Measurements from ENCODE around the gene VAMP7.
A peak's percentile ranks its signal among the peaks of the same experiment; 100 is the strongest.
"Not testable (repeated sequence)": the region's sequence is repeated elsewhere in the genome, so short reads cannot be mapped to it uniquely, and the experiment has no call there.

VAMP7 gene, protein sequence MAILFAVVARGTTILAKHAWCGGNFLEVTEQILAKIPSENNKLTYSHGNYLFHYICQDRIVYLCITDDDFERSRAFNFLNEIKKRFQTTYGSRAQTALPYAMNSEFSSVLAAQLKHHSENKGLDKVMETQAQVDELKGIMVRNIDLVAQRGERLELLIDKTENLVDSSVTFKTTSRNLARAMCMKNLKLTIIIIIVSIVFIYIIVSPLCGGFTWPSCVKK

GRCh38 chrX:155881158-155881993, at the start of gene VAMP7:
TSS of gene VAMP7 (plus strand) at chrX:155881345. CDS start at chrX:155889467, 8,122 bp downstream.
- DNase-seq = peak; percentile 75

DNA sequence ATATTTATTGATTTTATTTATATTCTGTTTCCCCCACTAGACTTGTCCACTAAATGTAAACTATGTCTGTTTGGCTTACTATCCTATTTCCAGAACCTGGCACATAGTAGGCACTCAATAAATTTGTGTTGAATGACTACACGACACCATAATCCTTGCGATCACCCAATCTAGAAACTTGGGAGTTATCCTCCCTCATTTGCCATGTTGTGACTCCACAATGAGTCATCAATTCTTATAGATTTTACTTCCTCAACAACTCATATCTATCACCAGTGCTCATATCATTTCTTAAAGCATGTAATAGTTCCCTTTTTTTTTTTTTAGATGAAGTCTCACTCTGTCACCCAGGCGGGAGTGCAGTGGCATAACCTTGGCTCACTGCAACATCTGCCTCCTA, 39.9 kb upstream of the VAMP7 start:
- DNase-seq = no peak

DNA sequence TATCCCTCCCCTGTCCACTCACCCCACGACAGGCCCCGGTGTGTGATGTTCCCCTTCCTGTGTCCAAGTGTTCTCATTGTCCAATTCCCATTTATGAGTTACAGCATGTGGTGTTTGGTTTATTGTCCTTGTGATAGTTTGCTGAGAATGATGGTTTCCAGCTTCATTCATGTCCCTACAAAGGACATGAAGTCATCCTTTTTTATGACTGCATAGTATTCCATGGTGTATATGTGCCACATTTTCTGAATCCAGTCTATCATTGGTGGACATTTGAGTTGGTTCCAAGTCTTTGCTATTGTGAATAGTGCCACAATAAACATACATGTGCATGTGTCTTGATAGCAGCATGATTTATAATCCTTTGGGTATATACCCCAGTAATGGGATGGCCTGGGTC, 29.4 kb upstream of the VAMP7 start:
- not testable (repeated sequence) for DNase-seq

- DNase-seq = no peak
Observed at GRCh38 chrX:155857561-155857960, 23.6 kb upstream of the VAMP7 start.

DNA sequence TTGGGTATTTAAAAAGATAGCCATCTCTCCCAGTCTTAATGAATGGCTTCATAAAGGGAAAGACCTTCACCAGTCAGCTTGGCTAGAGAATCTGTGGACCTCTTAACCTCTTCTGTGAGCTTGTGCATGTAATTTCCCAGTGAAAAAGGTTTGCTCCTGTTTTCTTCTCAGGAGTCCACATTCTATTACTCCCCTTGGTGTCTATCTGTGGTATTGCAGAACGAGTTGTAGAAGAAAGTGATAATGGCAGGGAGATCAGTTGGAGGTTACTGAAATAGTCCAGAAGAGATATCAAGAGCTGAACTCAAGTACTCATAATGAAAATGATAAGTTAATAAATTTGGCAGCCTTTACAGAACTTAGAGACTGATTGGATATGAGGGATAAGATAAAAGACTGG, 16.5 kb upstream of the VAMP7 start:
- no peak for DNase-seq

GRCh38 chrX:155865193-155865592, 16.0 kb upstream of the VAMP7 start:
- no peak for DNase-seq

DNA sequence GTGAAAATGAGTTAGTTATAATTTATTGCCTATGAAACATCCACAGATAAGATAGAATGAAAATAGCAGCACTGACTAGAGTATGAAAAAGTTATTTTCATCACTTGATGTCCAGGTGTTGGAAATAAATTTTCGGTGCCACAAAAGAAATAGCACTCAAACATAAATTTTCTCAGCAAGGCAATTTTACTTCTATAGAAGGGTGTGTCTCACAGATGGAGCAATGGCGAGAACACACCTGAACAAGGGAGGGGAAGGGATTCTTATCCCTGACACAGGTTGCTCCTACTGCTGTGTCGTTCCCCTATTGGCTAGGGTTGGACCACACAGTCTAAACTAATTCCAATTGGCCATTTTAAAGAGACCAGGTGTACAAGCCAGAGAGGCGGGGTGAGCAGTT, 13.3 kb upstream of the VAMP7 start:
- DNase-seq = no peak

GRCh38 chrX:155870958-155871357, 10.2 kb upstream of the VAMP7 start:
- DNase-seq = no peak

DNA sequence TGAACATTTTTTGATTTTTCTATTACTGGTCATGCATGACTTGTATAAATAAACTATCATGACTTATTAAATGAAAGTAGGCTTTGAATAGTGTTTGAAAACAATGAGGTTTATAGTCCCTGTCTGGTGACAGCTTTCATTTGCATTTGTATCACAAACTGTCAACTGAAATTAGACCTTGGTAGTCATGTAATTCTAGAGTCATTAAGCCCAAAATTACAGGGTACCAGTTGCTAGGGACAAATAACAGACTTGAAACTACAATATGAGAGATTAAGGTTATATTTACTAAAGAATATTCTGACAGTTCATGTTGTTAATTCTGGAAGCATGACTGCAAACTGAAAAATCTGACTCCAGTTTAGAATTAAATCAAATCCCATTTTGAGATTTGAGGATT, 9.2 kb upstream of the VAMP7 start:
- no peak for DNase-seq

DNA sequence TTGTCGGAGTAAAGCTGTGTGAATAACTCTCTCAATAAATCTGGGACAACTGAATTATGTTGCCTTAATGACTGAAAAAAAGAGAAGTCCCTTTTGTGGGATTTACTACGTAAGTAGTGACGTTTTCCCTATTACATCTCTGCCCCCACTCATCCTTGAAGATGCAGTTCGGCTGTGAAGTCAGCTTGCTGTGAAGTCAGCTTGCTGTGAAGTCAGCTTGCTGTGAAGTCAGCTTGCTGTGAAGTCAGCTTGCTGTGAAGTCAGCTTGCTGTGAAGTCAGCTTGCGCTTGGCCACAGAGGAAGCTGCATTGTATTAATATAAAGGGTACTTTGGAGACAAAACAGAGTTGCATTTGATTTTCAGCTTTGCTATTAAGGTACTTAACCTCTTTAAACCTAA, 8.0 kb upstream of the VAMP7 start:
- DNase-seq = no peak

DNA sequence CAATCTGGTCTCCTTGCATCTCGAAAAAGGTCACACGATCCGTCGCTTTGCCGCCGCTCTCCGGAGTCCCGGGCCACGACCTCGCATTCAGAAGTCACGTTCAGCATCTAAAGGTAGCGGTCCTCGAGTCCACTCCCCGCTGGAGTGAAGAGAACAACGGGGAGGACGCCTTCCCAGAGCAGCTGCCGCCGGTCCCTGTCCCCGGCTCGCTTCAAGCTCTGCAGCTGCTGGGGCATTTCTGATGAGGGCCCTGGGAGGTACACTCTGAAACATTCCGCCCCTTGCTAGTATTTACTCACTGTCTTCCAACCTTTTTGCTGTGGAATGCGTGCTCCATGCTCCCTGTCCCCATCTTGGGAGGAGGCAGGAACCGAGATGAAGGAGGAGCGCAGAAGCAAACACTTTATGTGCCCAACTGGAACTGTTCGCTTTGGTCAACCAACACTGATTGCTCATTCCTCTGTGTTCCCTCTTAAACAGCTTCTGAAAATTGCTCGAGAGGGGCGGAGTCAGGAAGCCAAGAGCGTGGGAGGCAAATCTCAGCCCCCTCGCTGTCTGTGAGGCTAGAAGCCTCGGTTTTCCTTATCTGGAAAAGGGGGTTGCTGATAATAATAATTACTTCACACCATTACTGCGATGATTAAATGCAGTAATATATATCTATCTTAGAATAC, 6.4 kb upstream of the VAMP7 start:
- DNase-seq = no peak

DNA sequence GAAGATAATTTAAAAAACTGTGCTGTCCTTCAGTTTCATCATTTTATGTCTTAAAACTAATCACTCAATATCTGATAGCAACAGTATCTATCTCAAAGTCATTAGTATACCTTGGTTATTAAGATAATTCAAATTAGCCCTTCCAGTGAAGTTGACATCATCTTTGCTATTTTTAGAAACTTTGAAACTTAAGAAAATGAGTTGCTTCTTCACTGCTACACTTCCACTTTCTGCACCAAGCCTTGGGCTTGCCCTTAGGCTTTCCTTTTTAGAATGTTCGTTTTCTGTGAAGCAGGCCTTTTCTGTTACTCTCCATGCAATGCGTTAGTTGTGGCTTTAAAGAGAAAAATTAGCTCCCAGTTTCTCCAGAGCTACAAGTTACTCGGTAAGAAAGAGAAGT, 4.4 kb upstream of the VAMP7 start:
- no peak for DNase-seq

GRCh38 chrX:155877288-155877687, 3.9 kb upstream of the VAMP7 start:
- no peak for DNase-seq

DNA sequence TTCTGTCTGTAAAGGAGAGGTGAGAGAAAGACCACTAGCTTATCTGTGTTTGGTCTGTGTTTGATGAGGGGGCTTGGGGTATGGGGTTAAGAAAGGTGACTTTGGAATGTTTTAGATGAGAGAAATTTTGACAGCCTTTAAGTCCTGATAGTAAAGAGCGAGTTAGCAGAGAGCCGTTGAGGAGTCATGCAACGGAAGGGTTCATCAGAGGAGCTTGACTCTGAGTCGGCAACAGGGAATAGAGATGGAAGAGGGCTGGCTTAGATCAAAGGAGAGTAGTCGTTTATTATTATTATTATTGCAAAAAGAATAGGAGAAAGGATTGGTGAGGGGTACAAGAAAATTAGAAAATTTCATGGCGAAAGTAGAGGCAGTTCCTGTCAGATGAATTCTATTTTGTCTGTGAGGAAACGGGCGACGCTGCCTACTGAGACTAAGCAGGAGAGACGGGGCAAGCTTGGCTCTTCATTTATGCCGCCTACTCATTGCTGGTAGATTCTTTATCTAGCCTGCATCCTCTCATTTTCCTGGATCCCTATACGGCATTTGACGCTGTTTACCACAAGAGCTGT, 473 bp upstream of the VAMP7 start:
- no peak for DNase-seq

- DNase-seq = no peak
Observed at GRCh38 chrX:155886409-155886808, 5.3 kb downstream of the VAMP7 start.

GRCh38 chrX:155888139-155888538, 7.0 kb downstream of the VAMP7 start:
- no peak for DNase-seq

DNA sequence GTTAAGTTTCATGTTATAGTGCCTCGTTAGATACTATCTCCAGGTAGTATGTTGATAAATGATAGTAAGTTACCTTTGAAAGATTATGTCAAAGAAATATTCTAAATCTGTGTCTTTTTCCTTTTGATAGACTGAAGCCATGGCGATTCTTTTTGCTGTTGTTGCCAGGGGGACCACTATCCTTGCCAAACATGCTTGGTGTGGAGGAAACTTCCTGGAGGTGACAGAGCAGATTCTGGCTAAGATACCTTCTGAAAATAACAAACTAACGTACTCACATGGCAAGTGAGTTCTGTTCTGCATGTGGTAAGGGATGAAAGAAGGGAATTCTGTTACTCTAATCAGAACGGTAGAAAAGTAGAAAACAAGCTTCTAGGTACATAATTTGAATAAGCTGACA, 8.2 kb downstream of the VAMP7 start:
- DNase-seq = no peak

GRCh38 chrX:155891446-155892210, 10.5 kb downstream of the VAMP7 start:
- DNase-seq = no peak

GRCh38 chrX:155893521-155893920, 12.4 kb downstream of the VAMP7 start:
- DNase-seq = no peak

- DNase-seq = no peak
Observed at GRCh38 chrX:155896512-155896911, 15.4 kb downstream of the VAMP7 start.

DNA sequence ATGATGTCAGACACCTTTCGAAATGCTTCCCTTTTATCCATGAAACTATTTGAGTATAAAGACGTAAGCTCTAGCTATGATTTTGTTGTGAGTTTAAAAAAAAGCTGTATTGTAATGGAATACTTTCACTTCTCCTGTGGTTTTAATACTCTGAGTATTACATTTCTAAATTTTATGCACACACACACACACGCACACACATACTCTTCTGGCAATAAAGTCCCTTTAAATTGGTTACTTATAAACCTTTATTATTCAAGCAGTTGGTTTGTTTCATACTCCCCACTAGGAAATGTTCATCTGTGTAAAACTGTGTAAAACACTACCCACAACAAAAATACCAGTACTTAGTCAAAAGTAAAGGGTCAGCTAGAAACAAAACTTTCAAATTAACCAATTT, 18.2 kb downstream of the VAMP7 start:
- no peak for DNase-seq

- no peak for DNase-seq
Observed at GRCh38 chrX:155900765-155901164, 19.6 kb downstream of the VAMP7 start.

DNA sequence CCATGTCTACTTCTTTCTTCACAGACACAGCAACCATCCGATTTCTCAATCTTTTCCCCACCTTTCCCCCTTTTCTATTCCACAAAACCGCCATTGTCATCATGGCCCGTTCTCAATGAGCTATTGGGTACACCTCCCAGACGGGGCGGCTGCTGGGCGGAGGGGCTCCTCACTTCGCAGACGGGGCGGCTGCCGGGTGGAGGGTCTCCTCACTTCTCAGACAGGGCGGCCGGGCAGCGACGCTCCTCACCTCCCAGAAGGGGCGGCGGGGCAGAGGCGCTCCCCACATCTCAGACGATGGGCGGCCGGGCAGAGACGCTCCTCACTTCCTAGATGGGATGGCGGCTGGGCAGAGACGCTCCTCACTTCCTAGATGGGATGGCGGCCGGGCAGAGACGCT, 26.5 kb downstream of the VAMP7 start:
- DNase-seq = not testable (repeated sequence)
